Jurkat, Clone E6-1 (cell line): Measurements from ENCODE around the gene MOB4.
A peak's percentile ranks its signal among the peaks of the same experiment; 100 is the strongest.
"Not testable (repeated sequence)": the region's sequence is repeated elsewhere in the genome, so short reads cannot be mapped to it uniquely, and the experiment has no call there.

ENCODE experiments used
- DNase-seq: peaks from one replicate; pipeline ENCODE4 v3.0.0-alpha.2; 2011; ENCODE audit warnings: low read depth, low spot score
- H3K4me3 ChIP-seq: 2 replicates; pipeline ENCODE4 v1.5.1; 2011; ENCODE audit warnings: mild to moderate bottlenecking, low read length, control low read depth, moderate library complexity

The MOB4 gene

GRCh38 chr2:197504512-197504911, 11.4 kb upstream of the MOB4 start:
- no peak for DNase-seq
- H3K4me3 ChIP-seq = no peak overlapping the region

DNA sequence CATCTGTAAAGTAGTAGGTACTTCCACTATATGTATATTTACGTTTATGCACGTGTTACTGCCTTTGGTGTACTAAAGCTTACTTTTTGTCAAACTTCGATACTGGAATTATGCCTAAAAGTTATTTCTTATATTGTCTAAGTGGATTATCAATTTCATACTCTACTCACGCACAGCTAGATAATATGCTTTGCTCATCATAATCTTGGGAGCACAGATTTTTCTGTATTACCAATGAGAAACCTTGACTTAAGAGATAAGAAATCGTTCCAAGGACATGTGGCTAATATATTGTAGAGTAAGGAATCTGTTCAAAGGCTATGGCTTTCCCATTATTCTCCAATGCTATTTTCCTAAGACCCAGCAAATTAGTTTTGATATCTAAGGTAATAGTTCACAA, 9.2 kb upstream of the MOB4 start:
- no peak for DNase-seq
- H3K4me3 ChIP-seq = no peak overlapping the region

DNA sequence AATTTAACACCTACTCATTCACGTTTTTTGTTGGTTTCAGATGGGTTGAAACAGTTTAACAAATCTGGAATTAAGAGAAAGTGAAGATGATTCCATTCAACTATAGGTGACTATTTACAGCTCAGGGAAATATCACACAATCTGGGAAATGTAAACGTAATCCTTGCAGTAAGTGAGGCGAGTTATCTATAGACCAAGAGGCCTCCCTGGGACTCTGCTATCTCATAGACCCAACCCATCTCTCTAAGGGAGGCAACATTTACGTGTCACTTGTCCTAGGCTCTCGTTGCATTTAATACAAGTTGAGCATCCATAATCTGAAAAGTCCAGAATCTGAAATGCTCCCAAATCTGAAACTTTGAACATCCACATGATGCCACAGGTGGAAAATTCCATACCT, 2.0 kb upstream of the MOB4 start:
- H3K4me3 ChIP-seq = no peak overlapping the region

DNA sequence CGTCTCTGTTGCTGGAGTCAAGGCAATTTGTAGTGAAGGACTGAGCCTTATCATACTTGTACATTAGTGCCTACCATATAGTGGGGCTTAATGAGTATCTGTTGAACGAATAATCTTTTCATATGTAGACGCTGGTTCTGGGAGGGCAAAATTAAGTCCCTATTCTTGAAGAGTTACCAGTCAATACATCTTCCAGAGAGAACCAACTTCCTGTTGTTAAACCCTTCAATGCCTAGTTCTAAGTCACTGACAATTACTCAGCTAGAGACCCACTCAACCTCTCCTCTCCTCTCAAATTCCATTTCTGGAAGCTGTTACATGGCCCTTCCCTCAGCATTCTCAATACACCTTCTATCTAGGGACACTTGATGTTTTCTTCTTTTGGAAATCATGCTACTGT, 1.1 kb upstream of the MOB4 start:
- no peak for DNase-seq
- peak overlapping the region; percentile 90 for H3K4me3 ChIP-seq

More for the DNA sequence above, 2.0 kb upstream of the MOB4 start:
- no peak for DNase-seq

DNA sequence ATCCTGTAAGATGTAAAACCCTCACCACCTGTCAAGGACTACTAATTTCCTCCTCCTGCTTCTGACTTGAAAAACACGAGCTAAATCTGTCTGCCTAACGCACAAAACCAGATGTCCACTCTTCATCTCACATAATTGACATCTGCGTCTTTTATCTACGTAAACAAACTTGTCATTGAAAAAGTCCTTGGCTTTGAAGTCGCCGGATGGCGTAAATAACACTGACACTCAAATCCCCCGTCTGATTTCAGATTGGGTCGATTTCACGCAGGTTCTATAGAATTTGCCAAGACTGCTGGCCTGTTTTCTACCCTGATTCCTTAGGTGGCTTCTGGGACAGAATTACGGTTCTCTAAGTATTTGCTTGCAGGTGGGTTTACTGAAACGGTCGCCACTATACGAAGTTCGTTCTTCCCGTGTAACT, 539 bp upstream of the MOB4 start:
- H3K4me3 ChIP-seq = peak overlapping the region; percentile 90
- peak; percentile 41 for DNase-seq

- DNase-seq = no peak
- H3K4me3 ChIP-seq = peak overlapping the region; percentile 90
Measured at GRCh38 chr2:197516393-197516761, 511 bp downstream of the MOB4 start.

- DNase-seq = no peak
- peak overlapping the region; percentile 90 for H3K4me3 ChIP-seq
Measured at GRCh38 chr2:197517150-197517549, 1.3 kb downstream of the MOB4 start.

- H3K4me3 ChIP-seq = no peak overlapping the region
- no peak for DNase-seq
Measured at GRCh38 chr2:197538412-197538811, 22.5 kb downstream of the MOB4 start.

DNA sequence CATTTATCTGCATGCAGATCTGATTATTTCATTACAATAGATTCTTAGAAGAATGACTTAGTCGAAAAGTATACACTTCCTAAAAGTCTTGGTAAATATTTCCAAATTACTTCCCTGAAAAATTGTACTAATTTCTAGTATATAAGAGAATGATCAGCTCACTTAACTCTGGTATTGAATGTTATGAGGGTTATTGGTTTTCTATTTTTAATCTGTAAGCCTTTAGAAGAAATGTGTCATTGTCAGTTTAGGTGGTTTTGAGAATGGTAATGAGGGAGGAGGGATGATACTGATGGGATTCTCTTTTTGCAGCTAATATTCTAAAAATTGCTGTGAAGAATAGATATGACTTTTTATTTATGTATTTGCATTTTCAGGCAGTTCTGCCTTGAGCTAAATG, 23.9 kb downstream of the MOB4 start:
- H3K4me3 ChIP-seq = no peak overlapping the region
- DNase-seq = no peak

GRCh38 chr2:197543206-197543605, 27.3 kb downstream of the MOB4 start:
- no peak overlapping the region for H3K4me3 ChIP-seq
- DNase-seq = no peak

DNA sequence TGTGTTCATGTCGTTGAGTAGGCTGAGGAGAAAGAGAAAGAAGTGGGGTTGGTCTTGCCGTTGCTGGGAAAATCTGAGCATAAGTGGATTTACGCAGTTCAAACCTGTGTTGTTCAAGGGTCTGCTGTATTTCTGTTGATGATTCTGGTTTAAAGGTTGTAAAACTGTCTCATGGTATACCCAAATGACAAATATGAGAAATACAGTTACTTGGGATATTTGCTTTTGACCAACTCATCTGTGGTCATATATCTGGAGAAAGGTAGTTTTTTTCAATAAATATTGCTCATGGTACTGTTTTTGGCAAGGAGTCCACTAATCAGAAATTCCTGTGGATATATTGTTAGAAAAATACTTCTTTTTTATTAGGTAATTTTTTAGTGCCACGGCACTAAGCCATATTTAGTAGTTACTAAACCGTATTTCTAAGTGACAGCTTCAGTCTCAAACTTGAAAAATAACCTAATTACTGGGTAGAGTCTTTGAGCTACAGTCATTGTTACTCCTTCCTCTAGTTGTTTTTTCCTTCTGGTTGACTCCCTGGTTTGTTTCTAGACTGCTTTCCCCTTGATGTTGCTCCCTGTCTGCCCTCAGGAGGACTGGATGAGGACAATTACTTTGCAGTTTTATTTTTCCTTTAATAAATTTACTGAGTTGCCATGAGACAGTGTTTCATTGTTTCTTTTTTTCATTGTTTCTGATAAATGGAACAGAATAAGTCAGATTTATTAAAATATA, 31.5 kb downstream of the MOB4 start:
- no peak for DNase-seq
- no peak overlapping the region for H3K4me3 ChIP-seq

DNA sequence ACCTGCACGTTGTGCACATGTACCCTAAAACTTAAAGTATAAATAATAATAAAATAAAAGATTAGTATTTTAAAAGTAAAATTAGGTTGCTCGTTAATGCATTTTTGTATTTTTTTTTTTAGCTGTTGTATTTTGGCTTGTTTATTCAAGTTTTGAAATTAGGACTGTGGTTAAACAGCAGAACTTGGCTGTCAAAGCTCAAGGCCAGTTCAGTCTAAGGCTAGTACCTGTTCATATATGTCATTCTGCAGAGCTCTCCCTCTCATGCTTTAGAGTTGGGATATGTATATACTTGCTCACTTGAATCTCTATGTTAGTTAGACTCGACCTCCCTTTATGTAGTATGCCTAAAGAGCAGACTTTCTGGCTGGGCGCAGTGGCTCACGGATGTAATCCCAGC, 32.7 kb downstream of the MOB4 start:
- DNase-seq = no peak
- H3K4me3 ChIP-seq = no peak overlapping the region

DNA sequence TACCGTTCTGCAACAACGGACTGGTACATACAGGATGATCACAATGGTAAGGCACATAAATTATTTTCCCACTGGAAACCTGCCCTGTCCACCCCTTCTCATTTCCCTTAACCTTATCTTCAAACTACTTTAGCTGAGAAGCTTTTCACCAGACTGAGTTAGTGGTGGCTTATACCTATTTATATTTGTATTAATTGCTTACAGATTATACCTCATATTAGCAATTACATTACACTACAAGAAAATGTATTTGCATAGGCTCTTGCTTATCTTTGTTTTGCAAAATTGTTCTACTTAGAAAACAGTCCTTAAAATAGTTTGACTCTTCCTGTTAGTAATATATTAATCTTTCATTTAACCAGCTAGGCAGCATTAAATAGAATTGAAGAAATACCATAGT, 35.4 kb downstream of the MOB4 start:
- not testable (repeated sequence) for H3K4me3 ChIP-seq, DNase-seq

- H3K4me3 ChIP-seq = no peak overlapping the region
- no peak for DNase-seq
Measured at GRCh38 chr2:197555467-197555866, 39.6 kb downstream of the MOB4 start.

DNA sequence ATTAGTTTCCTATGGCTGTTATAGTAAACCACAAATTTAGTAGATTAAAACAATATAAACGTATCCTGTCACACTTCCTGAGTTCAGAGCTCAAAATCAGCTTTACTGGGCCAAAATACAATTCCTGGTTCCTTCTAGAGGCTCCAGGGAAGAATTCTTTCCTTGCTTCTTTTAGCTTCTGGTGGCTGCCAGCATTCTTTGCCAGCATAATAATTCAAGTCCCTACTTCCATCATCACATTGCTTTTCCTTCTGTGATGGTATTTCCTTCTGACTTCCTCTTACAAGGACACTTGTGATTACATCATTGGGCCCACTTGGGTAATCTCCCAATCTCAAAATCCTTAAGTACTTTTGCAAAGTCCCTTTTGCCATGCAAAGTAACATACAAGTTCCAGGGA, 40.6 kb downstream of the MOB4 start:
- H3K4me3 ChIP-seq = no peak overlapping the region
- DNase-seq = no peak

DNA sequence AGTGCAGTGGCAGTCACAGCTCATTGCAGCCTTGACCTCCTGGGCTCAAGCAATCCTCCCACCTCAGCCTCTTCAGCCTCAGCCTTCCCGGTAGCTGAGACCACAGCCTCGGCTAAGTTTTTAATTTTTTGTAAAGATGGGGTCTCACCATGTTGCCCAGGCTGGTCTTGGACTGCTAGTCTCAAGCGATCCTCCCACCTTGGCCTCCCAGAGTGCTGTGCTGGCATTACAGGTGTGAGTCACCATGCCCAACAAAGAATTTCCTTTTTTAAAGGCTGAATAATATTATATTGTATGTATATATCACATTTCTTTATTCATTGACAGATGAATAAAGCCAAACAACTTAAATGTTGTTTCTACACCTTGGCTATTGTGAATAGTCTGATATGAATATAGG, 42.5 kb downstream of the MOB4 start:
- no peak for DNase-seq

GRCh38 chr2:197559681-197560080, 43.8 kb downstream of the MOB4 start:
- no peak overlapping the region for H3K4me3 ChIP-seq
- DNase-seq = no peak

More for the DNA sequence above, 42.5 kb downstream of the MOB4 start:
- H3K4me3 ChIP-seq = no peak overlapping the region

DNA sequence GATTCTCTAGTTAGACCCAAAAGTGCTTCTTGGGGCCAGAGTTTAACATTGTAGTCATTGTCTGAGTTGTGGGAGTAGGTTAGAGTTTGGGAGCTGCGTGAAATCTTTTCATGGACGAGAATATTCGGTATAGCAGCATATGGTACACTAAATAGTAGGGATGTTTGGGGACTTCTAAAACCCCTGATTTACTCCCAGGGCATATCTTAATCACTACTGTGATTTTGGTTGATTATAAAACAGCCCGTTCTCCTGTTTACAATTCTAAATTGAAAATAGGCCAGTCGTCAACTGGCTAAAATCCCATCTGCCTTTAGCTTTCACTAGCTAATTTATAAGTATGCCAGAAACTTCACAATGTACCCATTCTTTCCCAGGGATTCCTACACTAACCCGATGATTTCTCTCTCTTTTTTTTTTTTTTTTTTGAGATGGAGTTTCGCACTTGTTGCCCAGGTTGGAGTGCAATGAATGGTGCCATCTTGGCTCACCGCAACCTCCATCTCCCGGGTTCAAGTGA, 44.3 kb downstream of the MOB4 start:
- no peak for DNase-seq
- no peak overlapping the region for H3K4me3 ChIP-seq

GRCh38 chr2:197571627-197572271, 55.9 kb downstream of the MOB4 start:
- no peak overlapping the region for H3K4me3 ChIP-seq
- no peak for DNase-seq

DNA sequence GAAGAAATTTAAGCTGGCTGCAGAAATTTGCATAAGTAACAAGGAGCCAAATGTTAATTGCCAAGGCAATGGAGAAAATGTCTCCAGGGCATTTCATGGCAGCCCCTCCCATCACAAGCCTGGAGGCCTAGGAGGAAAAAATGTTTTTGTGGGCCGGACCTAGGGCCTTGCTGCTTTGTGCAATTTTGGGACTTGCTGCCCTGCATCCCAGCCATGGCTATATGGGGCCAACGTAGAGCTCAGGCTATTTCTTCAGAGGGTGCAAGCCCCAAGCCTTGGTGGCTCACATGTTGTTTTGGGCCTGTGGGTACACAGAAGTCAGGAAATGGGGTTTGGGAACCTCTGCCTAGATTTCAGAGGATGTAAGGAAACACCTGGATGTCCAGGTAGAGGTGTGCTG, 57.7 kb downstream of the MOB4 start:
- no peak for DNase-seq
- no peak overlapping the region for H3K4me3 ChIP-seq

DNA sequence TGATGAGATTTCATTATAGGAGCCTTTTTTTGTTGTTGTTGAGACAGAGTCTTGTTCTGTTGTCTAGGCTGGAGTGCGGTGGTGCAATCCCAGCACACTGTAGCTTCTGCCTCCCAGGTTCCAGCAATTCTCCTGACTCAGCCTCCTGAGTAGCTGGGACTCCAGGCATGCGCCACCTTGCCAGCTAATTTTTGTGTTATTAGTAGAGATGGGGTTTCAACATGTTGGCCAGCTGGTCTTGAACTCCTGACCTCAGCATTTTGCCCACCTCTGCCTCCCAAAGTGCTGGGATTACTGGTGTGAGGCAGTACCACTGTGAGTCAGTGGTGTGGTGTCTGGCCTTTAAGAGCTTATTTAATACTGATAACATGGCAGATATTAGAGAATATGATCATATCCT, 60.1 kb downstream of the MOB4 start:
- DNase-seq = no peak
- H3K4me3 ChIP-seq = no peak overlapping the region
